GM21515 (cell line): ENCODE measurements around the gene TTC16.
"Not testable (repeated sequence)": the region's sequence is repeated elsewhere in the genome, so short reads cannot be mapped to it uniquely, and the experiment has no call there.

Source experiments
- ATAC-seq: cut with Tn5 transposase; IDR thresholded peaks from one replicate; pipeline ENCODE4 v1.9.1; 2021; ENCODE audit not compliant: unreplicated experiment

TTC16 gene

GRCh38 chr9:127780909-127781308 is 65.0 kb downstream of the TTC16 start:
- ATAC-seq, result not testable (repeated sequence)
